GM12892 (cell line): ENCODE data around the gene ZHX3.

Source experiments
- POLR2A ChIP-seq: IDR thresholded peaks from 2 replicates; pipeline ENCODE4 v1.6.1; 2011; ENCODE audit warnings: low read depth, low read length, control low read depth
- TAF1 ChIP-seq: IDR thresholded peaks from 2 replicates; pipeline ENCODE4 v1.6.1; 2011; ENCODE audit warnings: low read depth, mild to moderate bottlenecking, control low read depth, low read length, borderline replicate concordance

GRCh38 chr20:41152108-41152757 lies 165.3 kb downstream of the ZHX3 start:
- no peak for TF ChIP-seq POLR2A
- TF ChIP-seq TAF1, result no peak
